ENCODE results near the gene GRIK3. TPM values are rescaled to one million over a fixed set of nuclear protein-coding genes. Genes with fewer than 3 reads are reported as not detected.

The GRIK3 gene
- total and polyA plus RNA-seq, 4 donors: 0.03 to 0.08 (median 0.05) TPM; not detected in 1

DNA sequence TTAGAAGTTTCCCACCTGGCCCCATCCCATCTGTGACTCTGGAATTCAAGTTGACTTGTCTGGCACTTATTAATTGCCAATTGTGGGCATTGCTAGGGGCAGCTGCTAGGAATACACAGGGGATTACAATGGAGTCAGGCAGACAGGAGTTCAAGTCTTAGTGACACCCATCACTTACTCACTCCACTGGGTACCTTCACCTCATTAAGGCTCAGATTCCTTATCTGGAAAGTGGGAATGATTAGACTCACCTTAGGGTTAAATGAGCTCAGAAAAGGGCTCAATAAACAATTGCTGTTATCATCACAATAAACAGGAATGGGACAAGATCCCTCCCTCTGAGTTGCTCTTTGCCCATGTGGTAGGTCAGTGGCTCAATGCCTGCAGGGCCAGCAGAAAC lies 18.2 kb downstream of the GRIK3 start:
- TF ChIP-seq HNF4A (conservative IDR thresholded peaks at IDR 0.05): no peak
- no peak for TF ChIP-seq MAX (IDR thresholded peaks at IDR 0.05)
- DNase-seq (ENCODE audit: low spot score): no peak
- Histone ChIP-seq H3K4me3 (ENCODE audit: low read depth in 1 of 3, low read length in 3 of 3) (no peak overlapping the region), H3K9me3 (ENCODE audit: control insufficient read depth in 4 of 4, low read length in 3 of 4) (peaks cover 0 to 4% (median 3%) of the 10 kb centered on the region in 4 donors), H3K27ac (ENCODE audit: low read depth in 1 of 2, low read length in 2 of 2) (no peak overlapping the region), H3K9ac (ENCODE audit: low read depth in 1 of 2, low read length in 2 of 2) (no peak overlapping the region), H3K4me1 (ENCODE audit: control insufficient read depth in 4 of 4, insufficient read depth in 4 of 4, low read length in 3 of 4) (no peaks in the 10 kb centered on the region), H3K27me3 (ENCODE audit: control insufficient read depth in 4 of 4, insufficient read depth in 4 of 4, low read length in 3 of 4) (peaks cover 0 to 3% (median 0%) of the 10 kb centered on the region in 4 donors), H3K36me3 (ENCODE audit: control insufficient read depth in 4 of 4, insufficient read depth in 3 of 4, low read depth in 1 of 4, low read length in 3 of 4) (no peaks in the 10 kb centered on the region)

- Histone ChIP-seq H3K27ac (ENCODE audit: low read depth in 1 of 2, low read length in 2 of 2) (no peak overlapping the region), H3K4me1 (ENCODE audit: control insufficient read depth in 4 of 4, insufficient read depth in 4 of 4, low read length in 3 of 4) (no peaks in the 10 kb centered on the region), H3K27me3 (ENCODE audit: control insufficient read depth in 4 of 4, insufficient read depth in 4 of 4, low read length in 3 of 4) (peaks cover 0 to 3% (median 0%) of the 10 kb centered on the region in 4 donors), H3K9ac (ENCODE audit: low read depth in 1 of 2, low read length in 2 of 2) (no peak overlapping the region), H3K36me3 (ENCODE audit: control insufficient read depth in 4 of 4, insufficient read depth in 3 of 4, low read depth in 1 of 4, low read length in 3 of 4) (no peaks in the 10 kb centered on the region), H3K9me3 (ENCODE audit: control insufficient read depth in 4 of 4, low read length in 3 of 4) (peaks cover 0 to 4% (median 3%) of the 10 kb centered on the region in 4 donors), H3K4me3 (ENCODE audit: low read depth in 1 of 3, low read length in 3 of 3) (no peak overlapping the region)
- TF ChIP-seq, protein P1, sequence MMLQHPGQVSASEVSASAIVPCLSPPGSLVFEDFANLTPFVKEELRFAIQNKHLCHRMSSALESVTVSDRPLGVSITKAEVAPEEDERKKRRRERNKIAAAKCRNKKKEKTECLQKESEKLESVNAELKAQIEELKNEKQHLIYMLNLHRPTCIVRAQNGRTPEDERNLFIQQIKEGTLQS (IDR thresholded peaks at IDR 0.05): no peak
- no peak for TF ChIP-seq ZBTB33 (IDR thresholded peaks at IDR 0.05)
- no peak for TF ChIP-seq HNF4A (conservative IDR thresholded peaks at IDR 0.05)
- no peak for TF ChIP-seq MAX (IDR thresholded peaks at IDR 0.05)
- TF ChIP-seq CTCF (IDR thresholded peaks at IDR 0.05; ENCODE audit: low read depth, low read length, missing input control): no peak
- no peak for TF ChIP-seq HNF4G (IDR thresholded peaks at IDR 0.05)
- TF ChIP-seq JUND (IDR thresholded peaks at IDR 0.05): no peak
- TF ChIP-seq GABPA (IDR thresholded peaks at IDR 0.05 in 1 of 2, conservative IDR thresholded peaks at IDR 0.05 in 1 of 2): no peak
- TF ChIP-seq, protein P2, sequence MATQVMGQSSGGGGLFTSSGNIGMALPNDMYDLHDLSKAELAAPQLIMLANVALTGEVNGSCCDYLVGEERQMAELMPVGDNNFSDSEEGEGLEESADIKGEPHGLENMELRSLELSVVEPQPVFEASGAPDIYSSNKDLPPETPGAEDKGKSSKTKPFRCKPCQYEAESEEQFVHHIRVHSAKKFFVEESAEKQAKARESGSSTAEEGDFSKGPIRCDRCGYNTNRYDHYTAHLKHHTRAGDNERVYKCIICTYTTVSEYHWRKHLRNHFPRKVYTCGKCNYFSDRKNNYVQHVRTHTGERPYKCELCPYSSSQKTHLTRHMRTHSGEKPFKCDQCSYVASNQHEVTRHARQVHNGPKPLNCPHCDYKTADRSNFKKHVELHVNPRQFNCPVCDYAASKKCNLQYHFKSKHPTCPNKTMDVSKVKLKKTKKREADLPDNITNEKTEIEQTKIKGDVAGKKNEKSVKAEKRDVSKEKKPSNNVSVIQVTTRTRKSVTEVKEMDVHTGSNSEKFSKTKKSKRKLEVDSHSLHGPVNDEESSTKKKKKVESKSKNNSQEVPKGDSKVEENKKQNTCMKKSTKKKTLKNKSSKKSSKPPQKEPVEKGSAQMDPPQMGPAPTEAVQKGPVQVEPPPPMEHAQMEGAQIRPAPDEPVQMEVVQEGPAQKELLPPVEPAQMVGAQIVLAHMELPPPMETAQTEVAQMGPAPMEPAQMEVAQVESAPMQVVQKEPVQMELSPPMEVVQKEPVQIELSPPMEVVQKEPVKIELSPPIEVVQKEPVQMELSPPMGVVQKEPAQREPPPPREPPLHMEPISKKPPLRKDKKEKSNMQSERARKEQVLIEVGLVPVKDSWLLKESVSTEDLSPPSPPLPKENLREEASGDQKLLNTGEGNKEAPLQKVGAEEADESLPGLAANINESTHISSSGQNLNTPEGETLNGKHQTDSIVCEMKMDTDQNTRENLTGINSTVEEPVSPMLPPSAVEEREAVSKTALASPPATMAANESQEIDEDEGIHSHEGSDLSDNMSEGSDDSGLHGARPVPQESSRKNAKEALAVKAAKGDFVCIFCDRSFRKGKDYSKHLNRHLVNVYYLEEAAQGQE (IDR thresholded peaks at IDR 0.05): no peak
- 68% methylated on average over 7 of the region's 7 CpGs for WGBS
- no peak for DNase-seq (ENCODE audit: low spot score)
Measured at GRCh38 chr1:37015713-37016112, 18.6 kb downstream of the GRIK3 start.

All from liver (tissue), 9 donors.